Stomach (tissue), 9 donors: ENCODE results near the gene CHERP. TPM values are rescaled to one million over a fixed set of nuclear protein-coding genes. Genes with fewer than 3 reads are reported as not detected.
A peak's percentile ranks its signal among the peaks of the same experiment; 100 is the strongest.

Experiments
- DNase-seq, 2 donors: peaks; one replicate each; pipeline versions ENCODE4 v3.0.0 to v3.0.0-alpha.2; 2013 to 2019
- H3K27ac ChIP-seq, 5 donors: fragments of 200-600 bp in 4 of 5; sonication (generic) in 4 of 5; one replicate each; pipeline ENCODE4 v1.5.1; 2013 to 2019; ENCODE audit warnings: mild to moderate bottlenecking in 1 of 5, moderate library complexity in 1 of 5
- H3K27me3 ChIP-seq, 3 donors: fragments of 200-600 bp; sonication (generic); one replicate each; pipeline ENCODE4 v1.5.1; 2017 to 2019; ENCODE audit warnings: mixed run types in 1 of 3
- H3K36me3 ChIP-seq, 4 donors: fragments of 200-600 bp; sonication (generic); 1 replicate in 3 of 4; 2 replicates in 1 of 4; pipeline ENCODE4 v1.5.1; 2016 to 2019
- H3K4me1 ChIP-seq, 4 donors: fragments of 200-600 bp; sonication (generic); one replicate each; pipeline ENCODE4 v1.5.1; 2016 to 2019
- H3K4me3 ChIP-seq, 4 donors: fragments of 200-600 bp; sonication (generic) in 3 of 4; one replicate each; pipeline ENCODE4 v1.5.1; 2016 to 2019; ENCODE audit warnings: mild to moderate bottlenecking in 1 of 4
- H3K9me3 ChIP-seq, 4 donors: fragments of 200-600 bp; sonication (generic); one replicate each; pipeline ENCODE4 v1.5.1; 2016 to 2019
- EP300 ChIP-seq: sonication (generic); formaldehyde crosslinking; IDR thresholded peaks from one replicate; pipeline ENCODE4 v1.6.1; 2017; ENCODE audit warnings: antibody characterized with exemption
- POLR2A ChIP-seq, 4 donors: fragments of 450-650 bp; IDR thresholded peaks; one replicate each; pipeline ENCODE4 v1.6.1; 2016; ENCODE audit warnings: antibody characterized with exemption in 4 of 4, control low read depth in 2 of 4, mild to moderate bottlenecking in 1 of 4, moderate library complexity in 1 of 4
- POLR2AphosphoS5 ChIP-seq, 3 donors: sonication (generic); formaldehyde crosslinking; IDR thresholded peaks; one replicate each; pipeline ENCODE4 v1.6.1; 2016; ENCODE audit warnings: antibody characterized with exemption in 3 of 3
- WGBS, 5 donors: extraction: QIAGEN DNeasy Blood & Tissue Kit in 3 of 5; methylation state at CpG; one replicate each; pipeline versions ENCODE4 v1.1.5 to v1.1.7; 2013 to 2018; 5-methylcytosine and 5-hydroxymethylcytosine counted together
- intact Hi-C: fragments of 100-400 bp; cut with DNase I; formaldehyde crosslinking; loops from one replicate; pipeline ENCODE4 v1.15.1; 2023; ENCODE audit warnings: low total_unique reads
- polyA plus RNA-seq, 3 donors: library from polyadenylated mRNA; stranded (reverse); fragments of 200-250 nt; gene quantifications; one replicate each; pipeline ENCODE4 v1.2.3, GENCODE V29; 2013
- total RNA-seq, 5 donors: library from RNA; depleted of rRNA; stranded (reverse); fragments of >200 nt; gene quantifications; one replicate each; pipeline versions ENCODE4 v1.1.0 to v1.2.3, GENCODE V29; 2014 to 2016
- TF ChIP-seq, protein P1 (sequence below), 7 experiments: fragments of 450-650 bp in 4 of 7; fragments of 200-600 bp in 3 of 7; sonication (generic) in 3 of 7; IDR thresholded peaks; one replicate each; pipeline ENCODE4 v1.5.1; 2016 to 2019; ENCODE audit warnings: antibody characterized with exemption in 7 of 7, control low read depth in 2 of 7, mild to moderate bottlenecking in 1 of 7
- donor health status: healthy with polysubstance abuse.
- donor health status: Bipolar disorder and iron deficiency.
- donor health status: healthy.

The CHERP gene
- total and polyA plus RNA-seq, 8 donors, result 3.5 to 64.7 (median 11.5) TPM

DNA sequence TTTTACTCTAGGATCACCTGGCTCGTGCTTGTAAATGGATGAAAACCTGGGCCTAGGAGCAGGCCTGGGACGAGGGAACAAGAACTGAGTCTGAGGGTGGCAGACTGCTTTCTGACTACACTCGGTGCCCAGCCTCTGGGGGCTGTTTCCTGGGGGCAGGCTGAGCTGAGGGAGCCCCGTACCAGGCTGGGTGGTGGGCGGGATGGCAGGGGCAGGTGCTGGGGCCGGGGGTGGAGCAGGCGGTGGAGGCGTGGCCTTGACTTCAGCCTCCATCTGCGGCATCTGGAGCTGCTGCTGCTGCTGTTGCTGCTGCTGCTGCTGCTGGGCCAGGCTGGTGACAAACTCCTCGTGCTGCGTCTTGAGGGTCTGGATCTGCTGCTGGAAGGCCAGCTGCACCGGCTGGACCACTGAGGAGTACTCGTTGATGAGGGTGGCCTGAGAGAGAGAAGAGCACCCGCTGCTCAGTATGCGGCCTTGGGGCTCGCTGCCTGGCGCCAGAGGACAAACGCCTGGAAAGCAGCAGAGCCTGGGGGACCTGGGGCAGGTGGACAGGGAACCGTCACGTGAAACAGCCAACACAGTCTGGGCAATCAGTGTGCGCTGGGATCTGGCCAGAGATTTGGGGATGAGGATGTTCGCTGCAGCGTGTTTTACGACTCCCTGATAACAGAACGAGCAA is 12.6 kb downstream of the CHERP start:
- Histone ChIP-seq H3K4me3 (no peak overlapping the region), H3K36me3 (peaks cover 99 to 100% (median 100%) of the 10 kb centered on the region in 4 donors), H3K27me3 (no peaks in the 10 kb centered on the region), H3K27ac (no peak overlapping the region), H3K9me3 (no peaks in the 10 kb centered on the region), H3K4me1 (peaks cover 0 to 6% (median 0%) of the 10 kb centered on the region in 4 donors)
- intact Hi-C loops, result no loop called here
- 90 to 91% (median 90%) methylated on average over 23 to 25 of the region's 25 CpGs for WGBS, 5 donors
- no peak for TF ChIP-seq POLR2AphosphoS5 (IDR thresholded peaks at IDR 0.05)
- no peak for TF ChIP-seq EP300
- no peak for DNase-seq

DNA sequence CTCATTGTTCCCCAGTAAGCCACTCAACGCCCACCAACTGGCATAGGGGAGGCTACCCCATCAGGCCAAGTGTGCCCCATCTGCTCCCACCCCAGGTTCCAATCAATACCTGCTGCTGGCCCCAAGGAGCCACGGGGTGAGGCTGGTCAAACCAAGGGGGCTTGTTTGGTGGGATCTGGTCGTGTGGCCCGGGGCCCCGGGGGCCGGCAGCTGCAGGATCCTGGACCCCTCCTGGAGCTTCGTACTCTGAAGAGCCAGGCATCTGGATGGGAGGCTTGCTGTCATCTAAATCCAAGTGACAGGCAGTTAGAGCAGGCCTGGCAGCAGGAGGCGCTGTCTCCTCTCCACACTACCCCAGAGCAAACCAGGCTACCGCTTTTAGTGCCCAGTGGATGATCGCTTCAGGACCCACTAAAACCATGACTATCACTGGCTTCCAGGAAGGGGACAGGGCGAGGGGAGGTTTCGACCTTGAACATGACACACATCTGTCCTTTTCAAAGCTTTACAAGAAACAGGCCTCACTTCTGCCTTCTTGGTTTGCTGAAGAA is 14.2 kb downstream of the CHERP start:
- DNase-seq, result peak; percentile 41

DNA sequence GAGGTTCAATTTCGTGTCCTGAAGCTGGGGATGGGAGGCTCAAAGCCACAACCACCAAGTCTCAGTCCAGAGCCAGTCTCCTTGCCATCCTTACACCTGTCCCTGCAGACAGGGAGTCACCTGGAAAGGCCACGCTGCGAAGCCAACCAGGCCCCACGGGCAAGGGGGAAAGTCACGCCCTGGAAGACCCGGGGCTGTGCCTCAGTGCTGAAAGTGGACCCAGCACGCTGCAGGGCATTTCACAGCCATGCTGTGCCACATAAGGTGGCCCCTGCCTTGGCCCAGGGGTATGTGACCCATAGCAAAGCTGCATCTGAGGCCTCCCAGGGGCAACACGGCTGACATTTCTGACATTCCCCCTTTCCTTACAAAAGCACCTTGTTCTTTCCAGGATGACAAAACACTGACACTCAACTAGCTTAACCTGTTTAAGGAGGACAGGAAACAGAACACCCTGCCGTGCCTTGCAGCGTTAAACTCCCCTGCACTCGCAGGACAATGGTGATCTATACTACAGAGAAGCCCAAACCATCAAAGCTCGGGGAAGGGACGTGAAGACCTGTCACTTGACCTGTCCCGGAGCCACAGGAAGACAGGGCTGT is 14.8 kb downstream of the CHERP start:
- Histone ChIP-seq H3K9me3 (no peaks in the 10 kb centered on the region), H3K27ac (no peak overlapping the region), H3K4me3 (no peak overlapping the region), H3K4me1 (peaks cover 0 to 6% (median 0%) of the 10 kb centered on the region in 4 donors), H3K36me3 (peaks cover 100% of the 10 kb centered on the region in 4 donors), H3K27me3 (no peaks in the 10 kb centered on the region)
- TF ChIP-seq POLR2A (IDR thresholded peaks at IDR 0.05) (no peak), EP300 (no peak), POLR2AphosphoS5 (IDR thresholded peaks at IDR 0.05) (no peak)
- TF ChIP-seq, protein P1, sequence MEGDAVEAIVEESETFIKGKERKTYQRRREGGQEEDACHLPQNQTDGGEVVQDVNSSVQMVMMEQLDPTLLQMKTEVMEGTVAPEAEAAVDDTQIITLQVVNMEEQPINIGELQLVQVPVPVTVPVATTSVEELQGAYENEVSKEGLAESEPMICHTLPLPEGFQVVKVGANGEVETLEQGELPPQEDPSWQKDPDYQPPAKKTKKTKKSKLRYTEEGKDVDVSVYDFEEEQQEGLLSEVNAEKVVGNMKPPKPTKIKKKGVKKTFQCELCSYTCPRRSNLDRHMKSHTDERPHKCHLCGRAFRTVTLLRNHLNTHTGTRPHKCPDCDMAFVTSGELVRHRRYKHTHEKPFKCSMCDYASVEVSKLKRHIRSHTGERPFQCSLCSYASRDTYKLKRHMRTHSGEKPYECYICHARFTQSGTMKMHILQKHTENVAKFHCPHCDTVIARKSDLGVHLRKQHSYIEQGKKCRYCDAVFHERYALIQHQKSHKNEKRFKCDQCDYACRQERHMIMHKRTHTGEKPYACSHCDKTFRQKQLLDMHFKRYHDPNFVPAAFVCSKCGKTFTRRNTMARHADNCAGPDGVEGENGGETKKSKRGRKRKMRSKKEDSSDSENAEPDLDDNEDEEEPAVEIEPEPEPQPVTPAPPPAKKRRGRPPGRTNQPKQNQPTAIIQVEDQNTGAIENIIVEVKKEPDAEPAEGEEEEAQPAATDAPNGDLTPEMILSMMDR (IDR thresholded peaks at IDR 0.05), result no peak
- no peak for DNase-seq
- 75 to 82% (median 80%) methylated on average over 9 to 14 of the region's 14 CpGs for WGBS, 5 donors
- intact Hi-C loops, result no loop called here

More for the DNA sequence above, 14.2 kb downstream of the CHERP start:
- H3K36me3 ChIP-seq, result peaks cover 100% of the 10 kb centered on the region in 4 donors
- intact Hi-C loops, result no loop called here
- WGBS, 5 donors, result 85 to 91% (median 89%) methylated on average over 12 of the region's 12 CpGs
- no peaks in the 10 kb centered on the region for H3K9me3 ChIP-seq
- no peak for TF ChIP-seq POLR2A (IDR thresholded peaks at IDR 0.05)
- TF ChIP-seq, protein P1 (IDR thresholded peaks at IDR 0.05), result peak in 3 of 7 experiments; percentile 8 to 23 (median 10)
- TF ChIP-seq POLR2AphosphoS5 (IDR thresholded peaks at IDR 0.05), result no peak
- H3K4me3 ChIP-seq, result no peak overlapping the region
- no peaks in the 10 kb centered on the region for H3K27me3 ChIP-seq
- H3K27ac ChIP-seq, result no peak overlapping the region
- H3K4me1 ChIP-seq, result peaks cover 0 to 6% (median 0%) of the 10 kb centered on the region in 4 donors

DNA sequence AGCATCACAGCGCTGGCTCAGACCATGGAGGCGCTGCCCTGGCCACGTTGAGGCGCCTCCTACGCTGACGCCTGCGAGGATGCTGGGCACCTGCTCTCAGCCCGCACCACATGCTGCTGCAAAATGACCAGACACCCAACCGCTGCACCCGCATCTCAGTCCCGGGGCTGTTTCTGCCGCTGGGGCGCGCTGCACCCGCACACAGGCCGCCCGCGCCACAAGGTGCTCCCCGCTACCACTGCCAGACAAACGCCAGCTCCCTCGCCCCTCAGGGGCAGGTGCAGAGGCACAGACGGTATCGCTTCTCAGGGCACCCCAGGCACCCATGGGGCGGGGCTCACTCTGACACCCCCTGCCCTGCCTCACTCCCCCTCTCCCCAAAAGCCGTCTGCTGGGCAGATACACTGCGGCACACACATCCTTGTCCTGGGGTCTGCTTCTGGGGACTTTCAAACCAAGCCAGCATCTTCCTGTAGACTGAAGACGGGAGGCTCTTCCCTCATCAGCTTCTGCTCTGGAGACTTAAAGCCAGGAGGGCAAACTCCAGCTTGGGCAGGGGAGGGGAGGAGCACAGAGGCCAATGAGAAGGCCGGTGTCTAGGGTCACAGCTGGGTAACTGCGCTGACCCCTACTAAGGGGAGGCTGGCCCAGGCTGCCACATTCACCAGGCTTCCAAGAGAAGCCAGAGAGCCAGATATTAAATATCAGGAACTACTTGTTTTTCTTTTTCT is 16.3 kb downstream of the CHERP start:
- H3K4me3 ChIP-seq, result no peak overlapping the region
- peaks cover 0 to 6% (median 0%) of the 10 kb centered on the region in 4 donors for H3K4me1 ChIP-seq
- intact Hi-C loops, result no loop called here
- WGBS, 5 donors, result 96 to 97% (median 97%) methylated on average over 17 to 29 of the region's 29 CpGs
- H3K36me3 ChIP-seq, result peaks cover 100% of the 10 kb centered on the region in 4 donors
- no peak overlapping the region for H3K27ac ChIP-seq
- no peaks in the 10 kb centered on the region for H3K9me3 ChIP-seq
- no peak for DNase-seq
- no peaks in the 10 kb centered on the region for H3K27me3 ChIP-seq
- TF ChIP-seq EP300, result no peak
- no peak for TF ChIP-seq POLR2AphosphoS5 (IDR thresholded peaks at IDR 0.05)
- TF ChIP-seq, protein P1 (IDR thresholded peaks at IDR 0.05), result no peak
- no peak for TF ChIP-seq POLR2A (IDR thresholded peaks at IDR 0.05)
